Measurements from ENCODE around the gene LRP2.

DNA sequence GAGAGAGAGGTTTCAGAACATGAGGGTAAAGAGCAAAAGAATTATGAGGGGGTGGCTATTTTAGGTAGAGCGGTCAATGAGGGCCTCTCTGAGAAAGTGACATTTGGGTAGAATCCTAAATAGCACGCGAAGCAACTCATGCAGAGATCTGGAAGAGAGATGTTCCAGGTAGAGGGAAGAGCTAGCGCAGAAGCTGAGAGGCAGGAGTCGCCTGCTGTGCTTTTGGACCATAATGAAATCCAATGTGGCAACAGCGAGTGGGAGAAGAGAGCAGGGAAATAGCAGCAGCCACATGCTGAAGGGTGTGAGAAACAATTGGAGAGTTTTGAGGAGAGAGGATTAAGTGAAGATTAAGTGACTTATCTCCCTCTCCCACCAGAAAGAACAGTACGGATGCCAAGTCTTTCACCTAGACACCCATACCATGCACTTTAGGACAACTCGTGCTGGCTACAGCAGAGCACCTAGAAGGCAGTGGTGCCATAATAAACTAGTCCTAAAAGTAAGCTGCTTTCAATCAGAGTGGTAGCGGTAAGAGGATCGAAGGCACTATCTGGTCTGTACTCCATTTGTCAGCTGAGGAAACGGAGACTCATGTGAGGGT lies 129.7 kb downstream of the LRP2 start:
- TF ChIP-seq POLR2AphosphoS5 (IDR thresholded peaks at IDR 0.05; ENCODE audit: low read length) (no peak), FOS (IDR thresholded peaks at IDR 0.05; ENCODE audit: borderline replicate concordance, extremely low read depth, insufficient read length) (no peak), RAD21 (IDR thresholded peaks at IDR 0.05; ENCODE audit: insufficient read depth, low read depth, low read length) (no peak), RBBP5 (conservative IDR thresholded peaks at IDR 0.05) (no peak), NBN (IDR thresholded peaks at IDR 0.05) (no peak)
- TF ChIP-seq, protein P1, sequence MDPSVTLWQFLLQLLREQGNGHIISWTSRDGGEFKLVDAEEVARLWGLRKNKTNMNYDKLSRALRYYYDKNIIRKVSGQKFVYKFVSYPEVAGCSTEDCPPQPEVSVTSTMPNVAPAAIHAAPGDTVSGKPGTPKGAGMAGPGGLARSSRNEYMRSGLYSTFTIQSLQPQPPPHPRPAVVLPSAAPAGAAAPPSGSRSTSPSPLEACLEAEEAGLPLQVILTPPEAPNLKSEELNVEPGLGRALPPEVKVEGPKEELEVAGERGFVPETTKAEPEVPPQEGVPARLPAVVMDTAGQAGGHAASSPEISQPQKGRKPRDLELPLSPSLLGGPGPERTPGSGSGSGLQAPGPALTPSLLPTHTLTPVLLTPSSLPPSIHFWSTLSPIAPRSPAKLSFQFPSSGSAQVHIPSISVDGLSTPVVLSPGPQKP (IDR thresholded peaks at IDR 0.05; ENCODE audit: low read depth, low read length), result no peak
- TF ChIP-seq, protein P2, sequence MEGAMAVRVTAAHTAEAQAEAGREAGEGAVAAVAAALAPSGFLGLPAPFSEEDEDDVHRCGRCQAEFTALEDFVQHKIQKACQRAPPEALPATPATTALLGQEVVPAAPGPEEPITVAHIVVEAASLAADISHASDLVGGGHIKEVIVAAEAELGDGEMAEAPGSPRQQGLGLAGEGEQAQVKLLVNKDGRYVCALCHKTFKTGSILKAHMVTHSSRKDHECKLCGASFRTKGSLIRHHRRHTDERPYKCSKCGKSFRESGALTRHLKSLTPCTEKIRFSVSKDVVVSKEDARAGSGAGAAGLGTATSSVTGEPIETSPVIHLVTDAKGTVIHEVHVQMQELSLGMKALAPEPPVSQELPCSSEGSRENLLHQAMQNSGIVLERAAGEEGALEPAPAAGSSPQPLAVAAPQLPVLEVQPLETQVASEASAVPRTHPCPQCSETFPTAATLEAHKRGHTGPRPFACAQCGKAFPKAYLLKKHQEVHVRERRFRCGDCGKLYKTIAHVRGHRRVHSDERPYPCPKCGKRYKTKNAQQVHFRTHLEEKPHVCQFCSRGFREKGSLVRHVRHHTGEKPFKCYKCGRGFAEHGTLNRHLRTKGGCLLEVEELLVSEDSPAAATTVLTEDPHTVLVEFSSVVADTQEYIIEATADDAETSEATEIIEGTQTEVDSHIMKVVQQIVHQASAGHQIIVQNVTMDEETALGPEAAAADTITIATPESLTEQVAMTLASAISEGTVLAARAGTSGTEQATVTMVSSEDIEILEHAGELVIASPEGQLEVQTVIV (IDR thresholded peaks at IDR 0.05; ENCODE audit: borderline replicate concordance, partially characterized antibody), result no peak

Measured in GM12878 (cell line).